Measurements from ENCODE around the gene TMEM184A.

Gene TMEM184A

GRCh38 chr7:1557006-1557405 is 1.0 kb upstream of the TMEM184A start:
- H3K27ac ChIP-seq: no peak overlapping the region
- no peak for TF ChIP-seq CTCF (IDR thresholded peaks at IDR 0.05)
- H3K4me3 ChIP-seq: no peak overlapping the region
- no peak for DNase-seq (ENCODE audit: low spot score)

- H3K27ac ChIP-seq: no peak overlapping the region
- no peak for TF ChIP-seq CTCF (IDR thresholded peaks at IDR 0.05)
- H3K4me3 ChIP-seq: peak overlapping the region; percentile 42
- peak; percentile 73 for DNase-seq (ENCODE audit: low spot score)
Measured at GRCh38 chr7:1555046-1555812, 776 bp downstream of the TMEM184A start.

GRCh38 chr7:1554333-1555045 is 1.5 kb downstream of the TMEM184A start:
- DNase-seq (ENCODE audit: low spot score): peak; percentile 69
- TF ChIP-seq CTCF (IDR thresholded peaks at IDR 0.05): no peak
- Histone ChIP-seq H3K4me3 (no peak overlapping the region), H3K27ac (no peak overlapping the region)

- TF ChIP-seq CTCF (IDR thresholded peaks at IDR 0.05): no peak
- DNase-seq (ENCODE audit: low spot score): no peak
- Histone ChIP-seq H3K27ac (no peak overlapping the region), H3K4me3 (no peak overlapping the region)
Measured at GRCh38 chr7:1553512-1554210, 2.3 kb downstream of the TMEM184A start.

GRCh38 chr7:1552200-1552599 is 3.8 kb downstream of the TMEM184A start:
- TF ChIP-seq CTCF (IDR thresholded peaks at IDR 0.05): no peak

GRCh38 chr7:1550846-1551155 is 5.2 kb downstream of the TMEM184A start:
- TF ChIP-seq CTCF (IDR thresholded peaks at IDR 0.05): no peak
- DNase-seq (ENCODE audit: low spot score): no peak
- H3K27ac ChIP-seq: no peak overlapping the region
- H3K4me3 ChIP-seq: no peak overlapping the region

More at GRCh38 chr7:1552200-1552599, 3.8 kb downstream of the TMEM184A start:
- no peak overlapping the region for H3K4me3 ChIP-seq
- H3K27ac ChIP-seq: no peak overlapping the region
- DNase-seq (ENCODE audit: low spot score): no peak
